GM12891 (cell line): ENCODE measurements around the gene CANT1.

Experiments
- PAX5 ChIP-seq: IDR thresholded peaks from 2 replicates; pipeline ENCODE4 v1.6.1; 2011; ENCODE audit warnings: low read length, moderate library complexity, mild to moderate bottlenecking; ENCODE audit not compliant: insufficient read depth, severe bottlenecking
- POLR2A ChIP-seq: IDR thresholded peaks from 2 replicates; pipeline ENCODE4 v1.6.1; 2011; ENCODE audit warnings: low read depth, low read length, control low read depth
- POLR2AphosphoS5 ChIP-seq: IDR thresholded peaks from 2 replicates; pipeline ENCODE4 v1.6.1; 2011; ENCODE audit warnings: low read depth, low read length, control low read depth
- POU2F2 ChIP-seq: IDR thresholded peaks from 2 replicates; pipeline ENCODE4 v1.6.1; 2011; ENCODE audit warnings: low read depth, mild to moderate bottlenecking, control low read depth, low read length, moderate library complexity
- SPI1 ChIP-seq: IDR thresholded peaks from 2 replicates; pipeline ENCODE4 v1.6.1; 2011; ENCODE audit warnings: low read depth, low read length, control low read depth
- TAF1 ChIP-seq: IDR thresholded peaks from 2 replicates; pipeline ENCODE4 v1.6.1; 2011; ENCODE audit warnings: low read depth, low read length, control low read depth

GRCh38 chr17:79034931-79035485 is 25.4 kb upstream of the CANT1 start:
- TF ChIP-seq POLR2A, result no peak
- TF ChIP-seq TAF1, result no peak
- TF ChIP-seq POLR2AphosphoS5, result no peak
- no peak for TF ChIP-seq SPI1
- no peak for TF ChIP-seq POU2F2
- no peak for TF ChIP-seq PAX5
